Gastroesophageal sphincter (tissue), 4 donors: ENCODE results near the gene DNTT. TPM values are rescaled to one million over a fixed set of nuclear protein-coding genes. Genes with fewer than 3 reads are reported as not detected.

Experiments used
- ATAC-seq: fragments of 150-250 bp; one replicate; pipeline ENCODE4 v1.9.1; 2016; ENCODE audit warnings: mild to moderate bottlenecking, moderate library complexity
- H3K27ac ChIP-seq, 4 donors: fragments of 200-600 bp; sonication (generic) in 3 of 4; 1 replicate in 3 of 4; 2 replicates in 1 of 4; pipeline ENCODE4 v1.5.1; 2016 to 2019
- H3K27me3 ChIP-seq: fragments of 200-600 bp; sonication (generic); one replicate; pipeline ENCODE4 v1.5.1; 2019
- H3K36me3 ChIP-seq, 2 donors: fragments of 200-600 bp; sonication (generic); one replicate each; pipeline ENCODE4 v1.5.1; 2019; ENCODE audit warnings: control low read depth in 1 of 2
- H3K4me1 ChIP-seq, 3 donors: fragments of 200-600 bp; sonication (generic); 1 replicate in 2 of 3; 2 replicates in 1 of 3; pipeline ENCODE4 v1.5.1; 2016 to 2019; ENCODE audit warnings: control low read depth in 2 of 3
- H3K4me3 ChIP-seq, 2 donors: fragments of 200-600 bp; sonication (generic); one replicate each; pipeline ENCODE4 v1.5.1; 2019; ENCODE audit warnings: mild to moderate bottlenecking in 1 of 2, moderate library complexity in 1 of 2
- H3K9me3 ChIP-seq, 3 donors: fragments of 200-600 bp; sonication (generic); one replicate each; pipeline ENCODE4 v1.5.1; 2017 to 2019; ENCODE audit warnings: control low read depth in 2 of 3
- CTCF ChIP-seq, 4 experiments: fragments of 200-600 bp in 2 of 4; fragments of 450-650 bp in 2 of 4; sonication (generic) in 1 of 4; IDR thresholded peaks; one replicate each; pipeline ENCODE4 v1.5.1; 2017 to 2019; ENCODE audit warnings: antibody characterized with exemption in 4 of 4, mild to moderate bottlenecking in 2 of 4, moderate library complexity in 2 of 4
- EP300 ChIP-seq: sonication (generic); formaldehyde crosslinking; IDR thresholded peaks from one replicate; pipeline ENCODE4 v1.6.1; 2017; ENCODE audit warnings: antibody characterized with exemption, mild to moderate bottlenecking
- POLR2A ChIP-seq, 2 donors: fragments of 450-650 bp; IDR thresholded peaks; one replicate each; pipeline ENCODE4 v1.6.1; 2017; ENCODE audit warnings: antibody characterized with exemption in 2 of 2, mild to moderate bottlenecking in 2 of 2, moderate library complexity in 1 of 2
- POLR2AphosphoS5 ChIP-seq: sonication (generic); formaldehyde crosslinking; IDR thresholded peaks from one replicate; pipeline ENCODE4 v1.6.1; 2017; ENCODE audit warnings: antibody characterized with exemption
- WGBS, 2 donors: methylation state at CpG; one replicate each; pipeline ENCODE4 v1.1.5; 2018; ENCODE audit warnings: low coverage in 1 of 2; 5-methylcytosine and 5-hydroxymethylcytosine counted together
- total RNA-seq, 4 donors: library from RNA; depleted of rRNA; stranded (reverse); fragments of >200 nt; gene quantifications; one replicate each; pipeline ENCODE4 v1.1.0, GENCODE V29; 2016

Gene DNTT
- total RNA-seq, 4 donors from 2014 or later: not detected

- Histone ChIP-seq H3K9me3 (no peaks in the 10 kb centered on the region), H3K27me3 (no peaks in the 10 kb centered on the region), H3K4me1 (peaks cover 0 to 28% (median 0%) of the 10 kb centered on the region in 3 donors), H3K4me3 (no peak overlapping the region), H3K27ac (no peak overlapping the region), H3K36me3 (no peaks in the 10 kb centered on the region)
- TF ChIP-seq POLR2A (IDR thresholded peaks at IDR 0.05) (no peak), POLR2AphosphoS5 (no peak), EP300 (no peak), CTCF (IDR thresholded peaks at IDR 0.05) (no peak)
- no peak for ATAC-seq
- WGBS, 2 donors: 38 to 88% methylated on average over 1 of the region's 1 CpG
Observed at GRCh38 chr10:96276831-96277230, 27.4 kb upstream of the DNTT start.

GRCh38 chr10:96279191-96279641 lies 25.0 kb upstream of the DNTT start:
- peak; percentile 50 for ATAC-seq
- Histone ChIP-seq H3K9me3 (no peaks in the 10 kb centered on the region), H3K4me1 (peaks cover 0 to 13% (median 0%) of the 10 kb centered on the region in 3 donors), H3K27ac (no peak overlapping the region), H3K36me3 (no peaks in the 10 kb centered on the region), H3K4me3 (no peak overlapping the region), H3K27me3 (no peaks in the 10 kb centered on the region)
- 50 to 92% methylated on average over 1 to 3 of the region's 3 CpGs for WGBS, 2 donors
- TF ChIP-seq POLR2AphosphoS5 (no peak), CTCF (IDR thresholded peaks at IDR 0.05) (no peak), EP300 (no peak), POLR2A (IDR thresholded peaks at IDR 0.05) (no peak)

- 95% methylated on average over 2 of the region's 2 CpGs; no CpG with 5 or more reads in 1 of the 2 donors for WGBS, 2 donors
- Histone ChIP-seq H3K27ac (no peak overlapping the region), H3K4me1 (peaks cover 0 to 16% (median 0%) of the 10 kb centered on the region in 3 donors), H3K4me3 (no peak overlapping the region), H3K36me3 (no peaks in the 10 kb centered on the region), H3K9me3 (no peaks in the 10 kb centered on the region), H3K27me3 (no peaks in the 10 kb centered on the region)
- TF ChIP-seq EP300 (no peak), POLR2A (IDR thresholded peaks at IDR 0.05) (no peak), CTCF (IDR thresholded peaks at IDR 0.05) (no peak), POLR2AphosphoS5 (no peak)
- ATAC-seq: no peak
Observed at GRCh38 chr10:96280859-96281258, 23.4 kb upstream of the DNTT start.

- TF ChIP-seq POLR2A (IDR thresholded peaks at IDR 0.05) (no peak), POLR2AphosphoS5 (no peak), EP300 (no peak), CTCF (IDR thresholded peaks at IDR 0.05) (no peak)
- no peaks in the 10 kb centered on the region for H3K27me3 ChIP-seq
- 75 to 86% methylated on average over 2 to 3 of the region's 3 CpGs for WGBS, 2 donors
- H3K36me3 ChIP-seq: no peaks in the 10 kb centered on the region
- no peaks in the 10 kb centered on the region for H3K9me3 ChIP-seq
- H3K4me1 ChIP-seq: peaks cover 0 to 10% (median 0%) of the 10 kb centered on the region in 3 donors
- no peak overlapping the region for H3K4me3 ChIP-seq
- H3K27ac ChIP-seq: no peak overlapping the region
- ATAC-seq: no peak
Observed at GRCh38 chr10:96281444-96282029, 22.7 kb upstream of the DNTT start.

GRCh38 chr10:96283351-96283750 lies 20.9 kb upstream of the DNTT start:
- 13 to 52% methylated on average over 1 to 2 of the region's 2 CpGs for WGBS, 2 donors
- H3K36me3 ChIP-seq: no peaks in the 10 kb centered on the region
- no peak for ATAC-seq

More at GRCh38 chr10:96283351-96283750, 20.9 kb upstream of the DNTT start:
- no peak overlapping the region for H3K27ac ChIP-seq
- H3K4me3 ChIP-seq: no peak overlapping the region
- TF ChIP-seq EP300: no peak
- TF ChIP-seq POLR2AphosphoS5: no peak
- TF ChIP-seq POLR2A (IDR thresholded peaks at IDR 0.05): no peak
- no peak for TF ChIP-seq CTCF (IDR thresholded peaks at IDR 0.05)
- peaks cover 0 to 22% (median 5%) of the 10 kb centered on the region in 3 donors for H3K4me1 ChIP-seq
- no peaks in the 10 kb centered on the region for H3K9me3 ChIP-seq
- H3K27me3 ChIP-seq: no peaks in the 10 kb centered on the region
